Measurements from ENCODE around the gene AKAP6.
"Not testable (repeated sequence)": the region's sequence is repeated elsewhere in the genome, so short reads cannot be mapped to it uniquely, and the experiment has no call there.

Gene AKAP6

GRCh38 chr14:32453857-32454810, 125.0 kb downstream of the AKAP6 start:
- no peak for DNase-seq

GRCh38 chr14:32457213-32457920, 128.3 kb downstream of the AKAP6 start:
- DNase-seq, result no peak

GRCh38 chr14:32458720-32459119, 129.6 kb downstream of the AKAP6 start:
- no peak for DNase-seq

GRCh38 chr14:32460267-32460666, 131.2 kb downstream of the AKAP6 start:
- no peak for DNase-seq

GRCh38 chr14:32462553-32462952, 133.5 kb downstream of the AKAP6 start:
- not testable (repeated sequence) for DNase-seq

GRCh38 chr14:32468955-32469354, 139.9 kb downstream of the AKAP6 start:
- no peak for DNase-seq

- no peak for DNase-seq
Observed at GRCh38 chr14:32469388-32470160, 140.5 kb downstream of the AKAP6 start.

- DNase-seq, result no peak
Observed at GRCh38 chr14:32470161-32470715, 141.1 kb downstream of the AKAP6 start.

- DNase-seq, result no peak
Observed at GRCh38 chr14:32471181-32471580, 142.1 kb downstream of the AKAP6 start.

GRCh38 chr14:32472076-32472475, 143.0 kb downstream of the AKAP6 start:
- DNase-seq, result no peak

- DNase-seq, result no peak
Observed at GRCh38 chr14:32472512-32473463, 143.7 kb downstream of the AKAP6 start.

- DNase-seq, result no peak
Observed at GRCh38 chr14:32473464-32473855, 144.4 kb downstream of the AKAP6 start.

GRCh38 chr14:32474478-32475195, 145.5 kb downstream of the AKAP6 start:
- no peak for DNase-seq

GRCh38 chr14:32476532-32476931, 147.4 kb downstream of the AKAP6 start:
- no peak for DNase-seq

- no peak for DNase-seq
Observed at GRCh38 chr14:32477396-32477795, 148.3 kb downstream of the AKAP6 start.

- no peak for DNase-seq
Observed at GRCh38 chr14:32478050-32478449, 149.0 kb downstream of the AKAP6 start.

GRCh38 chr14:32480337-32480736, 151.2 kb downstream of the AKAP6 start:
- no peak for DNase-seq

GRCh38 chr14:32481707-32482106, 152.6 kb downstream of the AKAP6 start:
- DNase-seq, result no peak

- no peak for DNase-seq
Observed at GRCh38 chr14:32491416-32492016, 162.4 kb downstream of the AKAP6 start.

- no peak for DNase-seq
Observed at GRCh38 chr14:32492457-32492856, 163.4 kb downstream of the AKAP6 start.

Measured in activated gamma-delta T cell treated with Interleukin-2 at 50 U/mL for 16 hours (primary cell).